SK-N-SH treated with all-trans-retinoic acid at 6 μM for 48 hours (cell line): Measurements from ENCODE around the gene RASAL2.
A peak's percentile ranks its signal among the peaks of the same experiment; 100 is the strongest.

Experiments
- ATAC-seq: fragments of 200-7000 bp; cut with Tn5 transposase; 3 replicates; pipeline ENCODE4 v1.9.1; 2020; ENCODE audit warnings: mild to moderate bottlenecking, moderate library complexity
- ARNTL ChIP-seq: fragments of 450-650 bp; formaldehyde crosslinking; IDR thresholded peaks from 2 replicates; pipeline ENCODE4 v1.5.0; 2020; ENCODE audit warnings: low read depth, mild to moderate bottlenecking, moderate library complexity, borderline replicate concordance
- BACH2 ChIP-seq: fragments of 250-450 bp; sonication (Bioruptor Pico); IDR thresholded peaks from 2 replicates; pipeline ENCODE4 v1.9.0; 2021; ENCODE audit warnings: mild to moderate bottlenecking, borderline replicate concordance
- CREB5 ChIP-seq: fragments of 250-450 bp; sonication (Bioruptor Pico); IDR thresholded peaks from 2 replicates; pipeline ENCODE4 v1.5.1; 2020; ENCODE audit warnings: low read depth, mild to moderate bottlenecking, moderate library complexity
- CSDC2 ChIP-seq: fragments of 250-450 bp; sonication (Bioruptor Pico); IDR thresholded peaks from 2 replicates; pipeline ENCODE4 v1.5.0; 2020; ENCODE audit warnings: mild to moderate bottlenecking, moderate library complexity
- CSRNP3 ChIP-seq: fragments of 250-450 bp; sonication (Bioruptor Pico); IDR thresholded peaks from 2 replicates; pipeline ENCODE4 v1.5.1; 2021; ENCODE audit warnings: mild to moderate bottlenecking, moderate library complexity
- ESRRG ChIP-seq: fragments of 250-450 bp; sonication (Bioruptor Pico); IDR thresholded peaks from 2 replicates; pipeline ENCODE4 v1.6.1; 2021; ENCODE audit warnings: mild to moderate bottlenecking
- GLIS3 ChIP-seq: fragments of 250-450 bp; sonication (Bioruptor Pico); IDR thresholded peaks from 2 replicates; pipeline ENCODE4 v1.5.0; 2020; ENCODE audit warnings: mild to moderate bottlenecking, moderate library complexity
- ISL1 ChIP-seq: fragments of 250-450 bp; sonication (Bioruptor Pico); IDR thresholded peaks from 2 replicates; pipeline ENCODE4 v2.1.2; 2022; ENCODE audit warnings: mild to moderate bottlenecking, moderate library complexity
- OSR1 ChIP-seq: fragments of 250-450 bp; sonication (Bioruptor Pico); IDR thresholded peaks from 2 replicates; pipeline ENCODE4 v1.8.0; 2022; ENCODE audit warnings: moderate library complexity, mild to moderate bottlenecking, inconsistent platforms
- PATZ1 ChIP-seq: fragments of 250-450 bp; sonication (Bioruptor Pico); IDR thresholded peaks from 2 replicates; pipeline ENCODE4 v1.8.0; 2020; ENCODE audit warnings: mild to moderate bottlenecking, moderate library complexity, borderline replicate concordance
- POU6F1 ChIP-seq: fragments of 250-450 bp; sonication (Bioruptor Pico); IDR thresholded peaks from 2 replicates; pipeline ENCODE4 v1.8.0; 2021; ENCODE audit warnings: low read depth, mild to moderate bottlenecking, moderate library complexity, borderline replicate concordance
- PPARA ChIP-seq: fragments of 250-450 bp; sonication (Bioruptor Pico); IDR thresholded peaks from 2 replicates; pipeline ENCODE4 v1.5.0; 2020; ENCODE audit warnings: mild to moderate bottlenecking, borderline replicate concordance
- SNAI2 ChIP-seq: fragments of 250-450 bp; sonication (Bioruptor Pico); IDR thresholded peaks from 2 replicates; pipeline ENCODE4 v1.5.0; 2020; ENCODE audit warnings: mild to moderate bottlenecking, moderate library complexity
- TCF4 ChIP-seq: fragments of 250-450 bp; sonication (Bioruptor Pico); IDR thresholded peaks from 2 replicates; pipeline ENCODE4 v1.8.0; 2021; ENCODE audit warnings: mild to moderate bottlenecking, moderate library complexity, borderline replicate concordance
- TOX ChIP-seq: fragments of 250-450 bp; sonication (Bioruptor Pico); IDR thresholded peaks from 2 replicates; pipeline ENCODE4 v1.8.0; 2021; ENCODE audit warnings: mild to moderate bottlenecking, moderate library complexity, borderline replicate concordance
- TSHZ2 ChIP-seq: fragments of 250-450 bp; sonication (Bioruptor Pico); IDR thresholded peaks from 2 replicates; pipeline ENCODE4 v1.5.0; 2020; ENCODE audit warnings: mild to moderate bottlenecking, moderate library complexity
- ZC3H10 ChIP-seq: fragments of 250-450 bp; sonication (Bioruptor Pico); IDR thresholded peaks from 2 replicates; pipeline ENCODE4 v1.5.1; 2021; ENCODE audit warnings: mild to moderate bottlenecking, moderate library complexity
- ZFP3 ChIP-seq: fragments of 250-450 bp; sonication (Bioruptor Pico); IDR thresholded peaks from 2 replicates; pipeline ENCODE4 v1.5.0; 2020; ENCODE audit warnings: mild to moderate bottlenecking, moderate library complexity
- ZFP30 ChIP-seq: fragments of 450-650 bp; formaldehyde crosslinking; IDR thresholded peaks from 2 replicates; pipeline ENCODE4 v1.5.0; 2022; ENCODE audit warnings: mild to moderate bottlenecking, moderate library complexity
- ZNF565 ChIP-seq: fragments of 450-650 bp; formaldehyde crosslinking; conservative IDR thresholded peaks from 2 replicates; pipeline ENCODE4 v1.5.0; 2020; ENCODE audit warnings: low read depth, mild to moderate bottlenecking, moderate library complexity
- ZNF70 ChIP-seq: fragments of 450-650 bp; formaldehyde crosslinking; IDR thresholded peaks from 2 replicates; pipeline ENCODE4 v1.5.0; 2020; ENCODE audit warnings: mild to moderate bottlenecking, moderate library complexity
- ZNF8 ChIP-seq: fragments of 450-650 bp; formaldehyde crosslinking; IDR thresholded peaks from 2 replicates; pipeline ENCODE4 v1.5.0; 2020; ENCODE audit warnings: mild to moderate bottlenecking, moderate library complexity

Gene RASAL2

GRCh38 chr1:178308438-178308837 lies 214.5 kb downstream of the RASAL2 start (continued):
- TF ChIP-seq CREB5 (CRISPR knock-in tag) (no peak), ZNF565 (CRISPR knock-in tag) (no peak), CSDC2 (no peak), POU6F1 (CRISPR knock-in tag) (no peak), GLIS3 (no peak), ESRRG (no peak)
- TF ChIP-seq, all 23 proteins: peak for 0

- ATAC-seq, result peak; percentile 93
- TF ChIP-seq ISL1 (no peak), POU6F1 (CRISPR knock-in tag) (no peak), PPARA (no peak), ZFP3 (no peak), ARNTL (no peak), TCF4 (CRISPR knock-in tag) (no peak), ZNF565 (CRISPR knock-in tag) (no peak), ZNF8 (no peak), ZNF70 (CRISPR knock-in tag) (no peak), OSR1 (CRISPR knock-in tag) (no peak), TOX (CRISPR knock-in tag) (no peak), CSRNP3 (CRISPR knock-in tag) (no peak), ZFP30 (CRISPR knock-in tag) (no peak), ZC3H10 (CRISPR knock-in tag) (no peak), BACH2 (CRISPR knock-in tag) (no peak), CREB5 (CRISPR knock-in tag) (no peak), ESRRG (no peak), SNAI2 (CRISPR knock-in tag) (no peak), PATZ1 (CRISPR knock-in tag) (no peak), TSHZ2 (CRISPR knock-in tag) (no peak)
Measured at GRCh38 chr1:178310685-178311105, 216.8 kb downstream of the RASAL2 start.
